Uterus (tissue), 4 donors: Measurements from ENCODE around the gene CEP72. TPM values are rescaled to one million over a fixed set of nuclear protein-coding genes. Genes with fewer than 3 reads are reported as not detected.

Experiments used
- DNase-seq, 2 donors: peaks; one replicate each; pipeline ENCODE4 v3.0.0-alpha.2; 2019 to 2020
- H3K27ac ChIP-seq, 2 donors: fragments of 200-600 bp; sonication (generic); 1 replicate in 1 of 2; 2 replicates in 1 of 2; pipeline ENCODE4 v1.5.1; 2016 to 2018
- H3K27me3 ChIP-seq, 2 donors: fragments of 200-600 bp; sonication (generic); one replicate each; pipeline ENCODE4 v1.5.1; 2018 to 2019; ENCODE audit warnings: control low read depth in 1 of 2
- H3K36me3 ChIP-seq, 2 donors: fragments of 200-600 bp; sonication (generic); one replicate each; pipeline ENCODE4 v1.5.1; 2019; ENCODE audit warnings: control low read depth in 1 of 2
- H3K4me1 ChIP-seq, 2 donors: fragments of 200-600 bp; sonication (generic); one replicate each; pipeline ENCODE4 v1.5.1; 2018 to 2019; ENCODE audit warnings: control low read depth in 1 of 2
- H3K4me3 ChIP-seq, 2 donors: fragments of 200-600 bp; sonication (generic); 1 replicate in 1 of 2; 2 replicates in 1 of 2; pipeline ENCODE4 v1.5.1; 2018 to 2019; ENCODE audit warnings: mild to moderate bottlenecking in 1 of 2
- H3K9me3 ChIP-seq, 2 donors: fragments of 200-600 bp; sonication (generic); one replicate each; pipeline ENCODE4 v1.5.1; 2019; ENCODE audit warnings: control low read depth in 1 of 2
- POLR2A ChIP-seq, 2 donors: fragments of 450-650 bp; IDR thresholded peaks; one replicate each; pipeline ENCODE4 v1.6.1; 2016; ENCODE audit warnings: antibody characterized with exemption in 2 of 2, mild to moderate bottlenecking in 1 of 2, moderate library complexity in 1 of 2
- intact Hi-C: fragments of 100-400 bp; cut with DNase I; formaldehyde crosslinking; loops from one replicate; pipeline ENCODE4 v1.15.1; 2023; ENCODE audit warnings: low total_unique reads
- total RNA-seq, 4 donors: library from RNA; depleted of rRNA in 3 of 4; stranded (reverse); fragments of >200 nt in 3 of 4; gene quantifications; one replicate each; pipeline versions ENCODE4 v1.1.0 to v1.2.4, GENCODE V29; 2014 to 2023
- TF ChIP-seq, protein P1 (sequence below), 4 experiments: fragments of 200-600 bp in 2 of 4; fragments of 450-650 bp in 2 of 4; sonication (generic) in 2 of 4; IDR thresholded peaks; one replicate each; pipeline ENCODE4 v1.5.1; 2016 to 2019; ENCODE audit warnings: antibody characterized with exemption in 4 of 4, mild to moderate bottlenecking in 2 of 4, moderate library complexity in 1 of 4
- donor health status: DM: yes; HTN: yes; CAD: no.

Gene CEP72
- total RNA-seq, 4 donors from 2014 or later: 0.26 to 11.9 (median 4.9) TPM

GRCh38 chr5:660491-661030 is 48.4 kb downstream of the CEP72 start:
- Histone ChIP-seq H3K27ac (no peak overlapping the region), H3K36me3 (no peaks in the 10 kb centered on the region), H3K27me3 (no peaks in the 10 kb centered on the region), H3K4me3 (no peak overlapping the region), H3K9me3 (no peaks in the 10 kb centered on the region), H3K4me1 (no peaks in the 10 kb centered on the region)
- intact Hi-C loops: no loop called here
- TF ChIP-seq, protein P1, sequence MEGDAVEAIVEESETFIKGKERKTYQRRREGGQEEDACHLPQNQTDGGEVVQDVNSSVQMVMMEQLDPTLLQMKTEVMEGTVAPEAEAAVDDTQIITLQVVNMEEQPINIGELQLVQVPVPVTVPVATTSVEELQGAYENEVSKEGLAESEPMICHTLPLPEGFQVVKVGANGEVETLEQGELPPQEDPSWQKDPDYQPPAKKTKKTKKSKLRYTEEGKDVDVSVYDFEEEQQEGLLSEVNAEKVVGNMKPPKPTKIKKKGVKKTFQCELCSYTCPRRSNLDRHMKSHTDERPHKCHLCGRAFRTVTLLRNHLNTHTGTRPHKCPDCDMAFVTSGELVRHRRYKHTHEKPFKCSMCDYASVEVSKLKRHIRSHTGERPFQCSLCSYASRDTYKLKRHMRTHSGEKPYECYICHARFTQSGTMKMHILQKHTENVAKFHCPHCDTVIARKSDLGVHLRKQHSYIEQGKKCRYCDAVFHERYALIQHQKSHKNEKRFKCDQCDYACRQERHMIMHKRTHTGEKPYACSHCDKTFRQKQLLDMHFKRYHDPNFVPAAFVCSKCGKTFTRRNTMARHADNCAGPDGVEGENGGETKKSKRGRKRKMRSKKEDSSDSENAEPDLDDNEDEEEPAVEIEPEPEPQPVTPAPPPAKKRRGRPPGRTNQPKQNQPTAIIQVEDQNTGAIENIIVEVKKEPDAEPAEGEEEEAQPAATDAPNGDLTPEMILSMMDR (IDR thresholded peaks at IDR 0.05): no peak
- no peak for TF ChIP-seq POLR2A (IDR thresholded peaks at IDR 0.05)
- no peak for DNase-seq

DNA sequence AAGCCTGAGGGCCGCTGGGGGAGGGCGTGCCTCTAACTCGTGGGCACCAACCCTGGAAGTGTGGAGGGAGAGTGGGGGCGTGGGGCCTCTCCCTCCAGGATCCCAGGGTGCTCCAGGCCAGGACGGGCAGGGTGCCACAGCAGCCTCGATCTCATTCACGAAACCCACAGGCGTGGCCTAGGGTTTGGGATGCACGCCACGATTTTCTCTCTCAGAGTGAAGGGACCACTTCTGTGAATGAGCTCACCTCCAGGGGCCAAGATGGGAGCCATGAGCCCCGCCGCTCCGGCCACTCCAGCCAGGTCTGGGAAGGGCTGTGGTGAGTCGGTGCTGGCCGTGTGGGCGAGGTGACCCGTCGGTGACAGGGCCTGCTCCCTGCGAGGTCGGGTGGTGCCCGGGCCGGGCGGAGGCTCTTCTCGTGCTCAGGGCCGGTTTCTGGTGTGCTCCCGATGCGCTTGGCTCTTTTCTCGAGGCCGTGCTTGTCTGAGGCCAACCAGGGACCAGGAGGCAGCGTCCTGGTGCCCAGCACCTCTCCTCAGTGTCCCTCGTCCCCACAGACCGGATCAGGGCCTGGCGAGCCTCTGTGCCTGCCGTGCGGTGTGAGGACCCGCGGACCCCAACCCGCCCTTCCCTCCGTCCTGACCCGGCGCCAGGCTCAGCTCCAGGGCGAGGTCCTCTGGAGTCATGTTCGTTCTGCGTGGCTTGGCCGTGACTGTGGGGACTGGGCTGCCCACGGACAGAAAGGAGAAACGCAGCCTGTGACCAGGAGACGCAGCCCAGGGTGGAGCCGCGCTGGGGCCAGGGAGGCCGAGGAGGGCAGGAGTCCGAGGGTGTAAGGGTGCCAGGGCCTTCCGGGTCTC is 50.0 kb downstream of the CEP72 start:
- no peaks in the 10 kb centered on the region for H3K9me3 ChIP-seq
- intact Hi-C loops: no loop called here
- no peaks in the 10 kb centered on the region for H3K4me1 ChIP-seq
- no peaks in the 10 kb centered on the region for H3K27me3 ChIP-seq
- no peaks in the 10 kb centered on the region for H3K36me3 ChIP-seq
- DNase-seq: no peak
- no peak for TF ChIP-seq POLR2A (IDR thresholded peaks at IDR 0.05)
- TF ChIP-seq, protein P1 (IDR thresholded peaks at IDR 0.05): no peak
- no peak overlapping the region for H3K27ac ChIP-seq
- no peak overlapping the region for H3K4me3 ChIP-seq

GRCh38 chr5:662751-663435 is 50.8 kb downstream of the CEP72 start:
- Histone ChIP-seq H3K9me3 (no peaks in the 10 kb centered on the region), H3K27ac (no peak overlapping the region), H3K27me3 (no peaks in the 10 kb centered on the region), H3K36me3 (no peaks in the 10 kb centered on the region), H3K4me3 (no peak overlapping the region), H3K4me1 (no peaks in the 10 kb centered on the region)
- intact Hi-C loops: no loop called here
- TF ChIP-seq, protein P1 (IDR thresholded peaks at IDR 0.05): no peak
- TF ChIP-seq POLR2A (IDR thresholded peaks at IDR 0.05): no peak
- DNase-seq: no peak

DNA sequence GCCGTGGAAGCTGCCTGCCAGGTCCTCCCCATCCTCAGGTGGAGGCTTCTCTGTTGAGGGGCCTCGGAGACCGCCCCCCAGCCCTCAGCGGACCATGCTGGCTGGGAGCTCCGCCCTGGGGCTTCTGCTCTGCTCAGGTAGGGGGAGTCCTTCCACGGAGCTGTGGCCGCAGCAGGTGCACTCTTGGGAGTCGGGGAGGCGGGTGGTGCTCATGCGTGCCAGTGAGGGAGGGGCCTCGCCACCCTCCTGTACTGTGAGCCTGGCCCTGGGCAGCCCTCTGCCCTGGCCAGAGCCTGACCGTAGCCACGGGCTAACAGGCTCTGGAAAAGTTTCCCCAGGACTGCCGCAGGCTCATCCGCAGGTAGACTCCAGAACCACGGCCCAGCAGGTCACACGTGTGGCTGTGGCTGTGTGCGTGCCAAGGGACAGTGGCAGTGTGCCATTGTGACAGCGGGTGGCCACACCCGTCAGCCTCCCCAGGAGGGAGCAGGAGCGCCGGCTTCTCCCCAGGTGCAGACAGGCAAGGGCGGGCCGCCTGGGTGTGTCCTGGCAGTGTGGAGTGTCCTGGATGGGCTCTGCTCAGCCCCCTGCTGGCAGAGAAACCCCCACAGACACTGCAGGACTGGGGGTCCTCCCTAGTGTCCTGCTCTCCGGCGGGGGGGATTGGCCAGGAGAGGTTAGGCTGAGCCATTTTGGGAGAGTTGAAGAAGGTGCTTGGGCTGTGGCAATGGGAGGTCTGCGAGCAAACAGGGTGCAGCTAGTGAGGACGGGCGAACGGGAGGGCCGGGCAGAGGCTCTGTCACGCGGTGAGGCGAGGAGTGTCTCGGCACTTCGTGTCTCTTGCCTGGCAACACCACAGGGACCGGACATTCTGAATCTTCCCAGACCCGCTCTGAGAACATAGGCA is 51.5 kb downstream of the CEP72 start:
- intact Hi-C loops: no loop called here
- DNase-seq: no peak

More for the DNA sequence above, 51.5 kb downstream of the CEP72 start:
- no peak overlapping the region for H3K27ac ChIP-seq
- no peaks in the 10 kb centered on the region for H3K27me3 ChIP-seq
- H3K4me1 ChIP-seq: no peaks in the 10 kb centered on the region
- no peaks in the 10 kb centered on the region for H3K9me3 ChIP-seq
- H3K4me3 ChIP-seq: no peak overlapping the region
- TF ChIP-seq, protein P1 (IDR thresholded peaks at IDR 0.05): no peak
- no peak for TF ChIP-seq POLR2A (IDR thresholded peaks at IDR 0.05)
- no peaks in the 10 kb centered on the region for H3K36me3 ChIP-seq
